GM12878 (cell line): ENCODE measurements around the gene GIGYF2. TPM values are rescaled to one million over a fixed set of nuclear protein-coding genes. Genes with fewer than 3 reads are reported as not detected.

Source experiments
- ATAC-seq: fragments of 200-7000 bp; cut with Tn5 transposase; 3 replicates; pipeline ENCODE4 v1.9.1; 2020; ENCODE audit warnings: mild to moderate bottlenecking, moderate library complexity
- BruUV-seq: library from RNA; stranded (reverse); fragments of 400-500 nt; replicated peaks from 2 replicates; lab custom pipeline; 2021; lab: Mats Ljungman, UMichigan
- CTCF ChIA-PET: fragments of 300-600 bp; sonication (Branson Sonifier 250); formaldehyde crosslinking; extraction: SDS; loops from one replicate; lab custom pipeline; 2021; ENCODE audit warnings: inconsistent platforms; lab: Yijun Ruan, JAX
- POLR2A ChIA-PET: fragments of 350-600 bp; formaldehyde crosslinking; extraction: SDS; loops from one replicate; lab custom pipeline; 2021; ENCODE audit warnings: inconsistent platforms; lab: Charles Lee
- RAD21 ChIA-PET: fragments of 300-600 bp; sonication (Branson Sonifier 250); formaldehyde crosslinking; loops from one replicate; lab custom pipeline; 2023; ENCODE audit warnings: antibody characterized with exemption; ENCODE audit not compliant: unreplicated experiment; lab: Charles Lee
- SMC1A ChIA-PET: fragments of 300-600 bp; sonication (Branson Sonifier 250); formaldehyde crosslinking; loops from one replicate; lab custom pipeline; 2023; ENCODE audit not compliant: unreplicated experiment, uncharacterized antibody; lab: Charles Lee
- DNase-seq: peaks from one replicate; pipeline ENCODE4 v3.0.0-alpha.2; 2011; ENCODE audit warnings: low read depth, low spot score
- FAIRE-seq: peaks from 3 replicates; lab custom pipeline; 2011; peaks lifted over from hg19 to GRCh38; lab: Jason Lieb, UNC
- H2AFZ ChIP-seq: 2 replicates; pipeline ENCODE4 v1.6.0; 2011; ENCODE audit warnings: low read depth, low read length, control low read depth; ENCODE audit not compliant: control insufficient read depth
- H3K27ac ChIP-seq: 2 replicates; pipeline ENCODE4 v1.5.1; 2011; ENCODE audit warnings: control low read depth; ENCODE audit not compliant: control insufficient read depth, insufficient read depth
- H3K27me3 ChIP-seq, 2 experiments: replicated peaks in 1 of 2; 2 replicates each; pipeline versions ENCODE4 v1.6.0 to v1.6.1; 2011; ENCODE audit warnings: low read length in 1 of 2; ENCODE audit not compliant: control insufficient read depth in 2 of 2, insufficient read depth in 2 of 2
- H3K36me3 ChIP-seq, 2 experiments: 2 replicates each; pipeline ENCODE4 v1.5.1; 2011; ENCODE audit warnings: low read length in 1 of 2; ENCODE audit not compliant: control insufficient read depth in 2 of 2, insufficient read depth in 2 of 2
- H3K4me1 ChIP-seq: 2 replicates; pipeline ENCODE4 v1.6.1; 2011; ENCODE audit warnings: mild to moderate bottlenecking, low read length, moderate library complexity, mixed read lengths; ENCODE audit not compliant: control insufficient read depth, insufficient read depth
- H3K4me2 ChIP-seq: 2 replicates; pipeline ENCODE4 v1.6.0; 2011; ENCODE audit warnings: control low read depth; ENCODE audit not compliant: control insufficient read depth, insufficient read depth
- H3K4me3 ChIP-seq: fragments of 200-600 bp; sonication (generic); 2 replicates; pipeline ENCODE4 v1.5.1; 2016
- H3K79me2 ChIP-seq: 2 replicates; pipeline ENCODE4 v1.6.0; 2011; ENCODE audit warnings: low read length; ENCODE audit not compliant: control insufficient read depth, insufficient read depth
- H3K9ac ChIP-seq: 2 replicates; pipeline ENCODE4 v1.8.0; 2011; ENCODE audit warnings: low read length, control low read depth, mixed read lengths; ENCODE audit not compliant: control insufficient read depth, insufficient read depth
- H3K9me3 ChIP-seq: replicated peaks from 3 replicates; pipeline ENCODE4 v1.5.1; 2011; ENCODE audit warnings: mild to moderate bottlenecking, low read length; ENCODE audit not compliant: control insufficient read depth, insufficient read depth
- H4K20me1 ChIP-seq: 2 replicates; pipeline ENCODE4 v1.6.0; 2011; ENCODE audit not compliant: control insufficient read depth, insufficient read depth
- CREM ChIP-seq: IDR thresholded peaks from 2 replicates; pipeline ENCODE4 v1.6.1; 2014; ENCODE audit warnings: antibody characterized with exemption, low read depth
- DPF2 ChIP-seq: fragments of 450-650 bp; IDR thresholded peaks from 2 replicates; pipeline ENCODE4 v1.6.1; 2017; ENCODE audit warnings: mild to moderate bottlenecking
- EP300 ChIP-seq, 2 experiments: fragments of 150-350 bp in 1 of 2; IDR thresholded peaks; 2 replicates each; pipeline ENCODE4 v1.6.1; 2011 to 2012; ENCODE audit warnings: low read depth in 2 of 2, low read length in 2 of 2, borderline replicate concordance in 1 of 2, improper control_type of control experiment in 1 of 2, inconsistent platforms in 1 of 2; ENCODE audit not compliant: control insufficient read depth in 1 of 2
- IKZF1 ChIP-seq: fragments of 450-650 bp; conservative IDR thresholded peaks from 2 replicates; pipeline ENCODE4 v1.6.1; 2017; ENCODE audit warnings: antibody characterized with exemption, mild to moderate bottlenecking
- KAT2A ChIP-seq: conservative IDR thresholded peaks from 2 replicates; pipeline ENCODE4 v1.6.1; 2011; ENCODE audit warnings: low read depth, low read length; ENCODE audit not compliant: control insufficient read depth
- LARP7 ChIP-seq: fragments of 450-650 bp; IDR thresholded peaks from 2 replicates; pipeline ENCODE4 v1.6.1; 2017; ENCODE audit warnings: mild to moderate bottlenecking
- TARDBP ChIP-seq: IDR thresholded peaks from 2 replicates; pipeline ENCODE4 v1.6.1; 2016; ENCODE audit warnings: borderline replicate concordance
- WRNIP1 ChIP-seq: IDR thresholded peaks from 2 replicates; pipeline ENCODE4 v1.6.1; 2011; ENCODE audit warnings: low read depth, low read length, improper control_type of control experiment, borderline replicate concordance
- YY1 ChIP-seq: IDR thresholded peaks from 2 replicates; pipeline ENCODE4 v1.6.1; 2011; ENCODE audit warnings: low read depth, mild to moderate bottlenecking, low read length
- WGBS: methylation state at CpG from one replicate; pipeline ENCODE4 v1.1.6; 2016; ENCODE audit warnings: low lambda C conversion rate; ENCODE audit not compliant: insufficient replicate concordance, insufficient coverage; ENCODE audit errors: missing lambda C conversion rate; 5-methylcytosine and 5-hydroxymethylcytosine counted together
- in situ Hi-C: fragments of 300-500 bp; cut with MboI; formaldehyde crosslinking; loops from 9 replicates; pipeline ENCODE4 v1.14.3; 2018; ENCODE audit warnings: mixed read lengths
- intact Hi-C: fragments of 100-400 bp; cut with micrococcal nuclease; formaldehyde crosslinking; loops from one replicate; pipeline ENCODE4 v1.14.2; 2022; ENCODE audit not compliant: unreplicated experiment
- polyA plus RNA-seq, 11 experiments: library from polyadenylated mRNA; depleted of rRNA in 4 of 11; unstranded in 6 of 11; stranded (reverse) in 5 of 11; fragments of >200 nt; fragmentation: Nextera tagmentation in 4 of 11; fragmentation: Illumina TruSeq in 1 of 11; extraction: Ambion mirVana in 4 of 11; extraction: Trizol in 1 of 11; gene quantifications; 1 replicate in 1 of 11; 2 replicates in 10 of 11; pipeline versions ENCODE4 v1.2.1 to v1.2.3, GENCODE V29; 2011 to 2016; ENCODE audit warnings: inconsistent platforms in 2 of 11, missing spikeins in 2 of 11, low read depth in 1 of 11
- total RNA-seq, 4 experiments: library from RNA; depleted of rRNA in 3 of 4; stranded (reverse); fragments of >200 nt in 3 of 4; fragmentation: Illumina TruSeq in 1 of 4; extraction: Trizol in 1 of 4; gene quantifications; 2 replicates each; pipeline versions ENCODE4 v1.2.1 to v1.2.3, GENCODE V29; 2013 to 2021
- TF ChIP-seq, protein P1 (sequence below): fragments of 150-350 bp; IDR thresholded peaks from 2 replicates; pipeline ENCODE4 v1.6.1; 2014; ENCODE audit warnings: mild to moderate bottlenecking, low read depth, low read length
- TF ChIP-seq, protein P2 (sequence below): fragments of 450-650 bp; formaldehyde crosslinking; IDR thresholded peaks from 2 replicates; pipeline ENCODE4 v1.4.0; 2020; ENCODE audit warnings: mild to moderate bottlenecking, moderate library complexity
- TF ChIP-seq, protein P3 (sequence below): fragments of 450-650 bp; IDR thresholded peaks from 2 replicates; pipeline ENCODE4 v1.6.1; 2017; ENCODE audit warnings: borderline replicate concordance
- TF ChIP-seq, protein P4 (sequence below): IDR thresholded peaks from 2 replicates; pipeline ENCODE4 v1.6.1; 2011; ENCODE audit warnings: borderline replicate concordance, low read depth, mild to moderate bottlenecking, moderate library complexity, mixed read lengths, low read length; ENCODE audit not compliant: insufficient read depth; ENCODE audit errors: extremely low read length

The GIGYF2 gene
- total and polyA plus RNA-seq, 10 of the 15 experiments (the other 5 are each of a cell fraction or from before 2014, with no cell fraction given) = 12.2 to 47.2 (median 39.0) TPM

DNA sequence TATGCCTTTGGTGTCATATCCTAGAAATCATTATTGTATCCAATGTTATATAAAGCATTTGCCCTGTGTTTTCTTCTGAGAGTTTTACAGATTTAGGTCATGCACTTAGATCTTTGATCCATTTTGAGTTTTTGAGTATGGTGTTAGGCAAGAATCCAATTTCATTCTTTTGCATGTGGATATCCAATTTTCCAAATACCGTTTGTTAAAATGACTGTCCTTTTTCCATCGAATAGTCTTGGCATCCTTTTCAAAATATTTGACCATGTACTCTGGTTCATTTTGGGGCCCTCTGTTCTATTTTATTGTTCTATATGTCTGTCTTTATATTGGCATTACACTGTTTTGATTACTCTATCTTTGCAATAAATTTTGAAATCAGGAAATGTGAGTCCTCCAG lies 103.0 kb downstream of the GIGYF2 start:
- WGBS = 100% methylated on average over 2 of the region's 2 CpGs
- no peaks in the 10 kb centered on the region for H3K27me3 ChIP-seq
- DNase-seq (no peak), FAIRE-seq (no peak), ATAC-seq (no peak)
- TF ChIP-seq TARDBP = no peak
- TF ChIP-seq CREM = no peak
- TF ChIP-seq DPF2 = no peak
- TF ChIP-seq, protein P1, sequence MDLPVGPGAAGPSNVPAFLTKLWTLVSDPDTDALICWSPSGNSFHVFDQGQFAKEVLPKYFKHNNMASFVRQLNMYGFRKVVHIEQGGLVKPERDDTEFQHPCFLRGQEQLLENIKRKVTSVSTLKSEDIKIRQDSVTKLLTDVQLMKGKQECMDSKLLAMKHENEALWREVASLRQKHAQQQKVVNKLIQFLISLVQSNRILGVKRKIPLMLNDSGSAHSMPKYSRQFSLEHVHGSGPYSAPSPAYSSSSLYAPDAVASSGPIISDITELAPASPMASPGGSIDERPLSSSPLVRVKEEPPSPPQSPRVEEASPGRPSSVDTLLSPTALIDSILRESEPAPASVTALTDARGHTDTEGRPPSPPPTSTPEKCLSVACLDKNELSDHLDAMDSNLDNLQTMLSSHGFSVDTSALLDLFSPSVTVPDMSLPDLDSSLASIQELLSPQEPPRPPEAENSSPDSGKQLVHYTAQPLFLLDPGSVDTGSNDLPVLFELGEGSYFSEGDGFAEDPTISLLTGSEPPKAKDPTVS = no peak
- TF ChIP-seq LARP7 = no peak
- TF ChIP-seq YY1 = no peak
- TF ChIP-seq, protein P2, sequence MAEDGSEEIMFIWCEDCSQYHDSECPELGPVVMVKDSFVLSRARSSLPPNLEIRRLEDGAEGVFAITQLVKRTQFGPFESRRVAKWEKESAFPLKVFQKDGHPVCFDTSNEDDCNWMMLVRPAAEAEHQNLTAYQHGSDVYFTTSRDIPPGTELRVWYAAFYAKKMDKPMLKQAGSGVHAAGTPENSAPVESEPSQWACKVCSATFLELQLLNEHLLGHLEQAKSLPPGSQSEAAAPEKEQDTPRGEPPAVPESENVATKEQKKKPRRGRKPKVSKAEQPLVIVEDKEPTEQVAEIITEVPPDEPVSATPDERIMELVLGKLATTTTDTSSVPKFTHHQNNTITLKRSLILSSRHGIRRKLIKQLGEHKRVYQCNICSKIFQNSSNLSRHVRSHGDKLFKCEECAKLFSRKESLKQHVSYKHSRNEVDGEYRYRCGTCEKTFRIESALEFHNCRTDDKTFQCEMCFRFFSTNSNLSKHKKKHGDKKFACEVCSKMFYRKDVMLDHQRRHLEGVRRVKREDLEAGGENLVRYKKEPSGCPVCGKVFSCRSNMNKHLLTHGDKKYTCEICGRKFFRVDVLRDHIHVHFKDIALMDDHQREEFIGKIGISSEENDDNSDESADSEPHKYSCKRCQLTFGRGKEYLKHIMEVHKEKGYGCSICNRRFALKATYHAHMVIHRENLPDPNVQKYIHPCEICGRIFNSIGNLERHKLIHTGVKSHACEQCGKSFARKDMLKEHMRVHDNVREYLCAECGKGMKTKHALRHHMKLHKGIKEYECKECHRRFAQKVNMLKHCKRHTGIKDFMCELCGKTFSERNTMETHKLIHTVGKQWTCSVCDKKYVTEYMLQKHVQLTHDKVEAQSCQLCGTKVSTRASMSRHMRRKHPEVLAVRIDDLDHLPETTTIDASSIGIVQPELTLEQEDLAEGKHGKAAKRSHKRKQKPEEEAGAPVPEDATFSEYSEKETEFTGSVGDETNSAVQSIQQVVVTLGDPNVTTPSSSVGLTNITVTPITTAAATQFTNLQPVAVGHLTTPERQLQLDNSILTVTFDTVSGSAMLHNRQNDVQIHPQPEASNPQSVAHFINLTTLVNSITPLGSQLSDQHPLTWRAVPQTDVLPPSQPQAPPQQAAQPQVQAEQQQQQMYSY = no peak
- TF ChIP-seq IKZF1 = no peak
- TF ChIP-seq EP300 (IDR thresholded peaks at IDR 0.05; ENCODE audit: borderline replicate concordance in 1 of 2, control insufficient read depth in 1 of 2, low read depth in 2 of 2, low read length in 2 of 2) = no peak
- TF ChIP-seq, protein P3, sequence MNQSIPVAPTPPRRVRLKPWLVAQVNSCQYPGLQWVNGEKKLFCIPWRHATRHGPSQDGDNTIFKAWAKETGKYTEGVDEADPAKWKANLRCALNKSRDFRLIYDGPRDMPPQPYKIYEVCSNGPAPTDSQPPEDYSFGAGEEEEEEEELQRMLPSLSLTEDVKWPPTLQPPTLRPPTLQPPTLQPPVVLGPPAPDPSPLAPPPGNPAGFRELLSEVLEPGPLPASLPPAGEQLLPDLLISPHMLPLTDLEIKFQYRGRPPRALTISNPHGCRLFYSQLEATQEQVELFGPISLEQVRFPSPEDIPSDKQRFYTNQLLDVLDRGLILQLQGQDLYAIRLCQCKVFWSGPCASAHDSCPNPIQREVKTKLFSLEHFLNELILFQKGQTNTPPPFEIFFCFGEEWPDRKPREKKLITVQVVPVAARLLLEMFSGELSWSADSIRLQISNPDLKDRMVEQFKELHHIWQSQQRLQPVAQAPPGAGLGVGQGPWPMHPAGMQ = no peak
- no peak for TF ChIP-seq KAT2A
- TF ChIP-seq, protein P4, sequence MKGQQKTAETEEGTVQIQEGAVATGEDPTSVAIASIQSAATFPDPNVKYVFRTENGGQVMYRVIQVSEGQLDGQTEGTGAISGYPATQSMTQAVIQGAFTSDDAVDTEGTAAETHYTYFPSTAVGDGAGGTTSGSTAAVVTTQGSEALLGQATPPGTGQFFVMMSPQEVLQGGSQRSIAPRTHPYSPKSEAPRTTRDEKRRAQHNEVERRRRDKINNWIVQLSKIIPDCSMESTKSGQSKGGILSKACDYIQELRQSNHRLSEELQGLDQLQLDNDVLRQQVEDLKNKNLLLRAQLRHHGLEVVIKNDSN = no peak
- TF ChIP-seq WRNIP1 = no peak
- no TSS peak for BruUV-seq
- H3K9me3 ChIP-seq = peaks cover 2% of the 10 kb centered on the region; the same call in 2 of the 3 replicates
- peaks cover 1 to 13% of the 10 kb centered on the region in 2 experiments; a peak in 3 of 4 replicates for H3K36me3 ChIP-seq
- in situ Hi-C loops (no loop called here), intact Hi-C loops (no loop called here)
- RAD21 ChIA-PET = no interaction called here
- no peak overlapping the region for H3K4me2 ChIP-seq
- H3K27ac ChIP-seq = no peak overlapping the region
- no peak overlapping the region for H2AFZ ChIP-seq
- H4K20me1 ChIP-seq = no peaks in the 10 kb centered on the region
- no peak overlapping the region for H3K4me3 ChIP-seq
- CTCF ChIA-PET = no interaction called here
- SMC1A ChIA-PET = interaction anchor here (1.1 kb wide), 1 partner anchor 10 kb away, joined by 4 read pairs; no protein-coding TSS in a partner anchor
- H3K9ac ChIP-seq = no peak overlapping the region
- H3K4me1 ChIP-seq = no peaks in the 10 kb centered on the region
- H3K79me2 ChIP-seq = no peaks in the 10 kb centered on the region
- POLR2A ChIA-PET = no interaction called here
